B cell (primary cell): ENCODE results near the gene ADRM1. TPM values are rescaled to one million over a fixed set of nuclear protein-coding genes. Genes with fewer than 3 reads are reported as not detected.

ENCODE experiments used
- ATAC-seq: fragments of 200-7000 bp; cut with Tn5 transposase; one replicate; pipeline ENCODE4 v1.10.0; 2021; ENCODE audit warnings: low read depth, mild to moderate bottlenecking, moderate number of reproducible peaks, moderate library complexity
- CTCF ChIA-PET: fragments of 350-600 bp; sonication (Branson Sonifier 250); formaldehyde crosslinking; loops from one replicate; lab custom pipeline; 2021; ENCODE audit warnings: antibody characterized with exemption, inconsistent platforms; lab: Charles Lee
- POLR2A ChIA-PET: fragments of 350-600 bp; sonication (Branson Sonifier 250); formaldehyde crosslinking; loops from one replicate; lab custom pipeline; 2021; ENCODE audit warnings: antibody characterized with exemption; lab: Charles Lee
- DNase-seq: peaks from one replicate; pipeline ENCODE4 v3.0.0; 2013
- H2AFZ ChIP-seq: 2 replicates; pipeline ENCODE4 v1.6.1; 2012; ENCODE audit warnings: mild to moderate bottlenecking, low read depth, low read length; ENCODE audit not compliant: insufficient read depth, poor library complexity, severe bottlenecking
- H3K27ac ChIP-seq, 2 donors: 1 replicate in 1 of 2; 2 replicates in 1 of 2; pipeline ENCODE4 v1.5.1; 2012 to 2013; ENCODE audit warnings: low read length in 2 of 2, mild to moderate bottlenecking in 2 of 2, moderate library complexity in 1 of 2
- H3K27me3 ChIP-seq, 4 experiments: fragments of 200-600 bp in 1 of 4; sonication (generic) in 1 of 4; replicated peaks in 1 of 4; 1 replicate in 2 of 4; 2 replicates in 2 of 4; pipeline versions ENCODE4 v1.6.1 to v1.7.0; 2013 to 2016; ENCODE audit warnings: low read length in 3 of 4, mild to moderate bottlenecking in 2 of 4, mixed read lengths in 1 of 4, moderate library complexity in 1 of 4; ENCODE audit not compliant: insufficient read depth in 4 of 4, control insufficient read depth in 3 of 4; ENCODE audit errors: control extremely low read depth in 1 of 4
- H3K36me3 ChIP-seq, 2 experiments: replicated peaks in 1 of 2; 1 replicate in 1 of 2; 2 replicates in 1 of 2; pipeline versions ENCODE4 v1.6.1 to v1.7.1; 2013; ENCODE audit warnings: low read length in 1 of 2; ENCODE audit not compliant: insufficient read depth in 2 of 2, control insufficient read depth in 1 of 2; ENCODE audit errors: control extremely low read depth in 1 of 2, extremely low read depth in 1 of 2
- H3K4me1 ChIP-seq, 2 donors: fragments of 200-600 bp in 1 of 2; sonication (generic) in 1 of 2; 1 replicate in 1 of 2; 2 replicates in 1 of 2; pipeline versions ENCODE4 v1.5.1 to v1.6.1; 2013 to 2017; ENCODE audit warnings: low read length in 2 of 2; ENCODE audit not compliant: control insufficient read depth in 2 of 2, insufficient read depth in 2 of 2
- H3K4me2 ChIP-seq: replicated peaks from 2 replicates; pipeline ENCODE3; 2012; ENCODE audit warnings: mild to moderate bottlenecking, low read depth, low read length; ENCODE audit not compliant: poor library complexity, severe bottlenecking
- H3K4me3 ChIP-seq, 5 experiments: fragments of 200-600 bp in 1 of 5; sonication (generic) in 1 of 5; 1 replicate in 3 of 5; 2 replicates in 2 of 5; pipeline versions ENCODE4 v1.5.1 to v1.7.0; 2011 to 2016; ENCODE audit warnings: low read length in 4 of 5, mild to moderate bottlenecking in 4 of 5, low read depth in 2 of 5, control low read depth in 1 of 5, moderate library complexity in 1 of 5; ENCODE audit not compliant: insufficient read depth in 1 of 5; ENCODE audit errors: control extremely low read depth in 1 of 5, extremely low read depth in 1 of 5
- H3K79me2 ChIP-seq: fragments of 200-600 bp; sonication (generic); one replicate; pipeline ENCODE4 v1.6.0; 2016; ENCODE audit warnings: low read length; ENCODE audit not compliant: control insufficient read depth, insufficient read depth
- H3K9ac ChIP-seq: fragments of 200-600 bp; sonication (generic); 2 replicates; pipeline ENCODE4 v1.6.1; 2017; ENCODE audit warnings: mild to moderate bottlenecking, low read length, moderate library complexity
- H3K9me3 ChIP-seq, 3 donors: one replicate each; pipeline versions ENCODE4 v1.6.1 to v1.7.1; 2013; ENCODE audit warnings: low read length in 2 of 3; ENCODE audit not compliant: control insufficient read depth in 2 of 3, insufficient read depth in 1 of 3; ENCODE audit errors: control extremely low read depth in 1 of 3
- H4K20me1 ChIP-seq: 2 replicates; pipeline ENCODE4 v1.6.0; 2012; ENCODE audit warnings: mild to moderate bottlenecking, low read length; ENCODE audit not compliant: insufficient read depth, control insufficient read depth, poor library complexity, severe bottlenecking
- H3K27ac Mint-ChIP-seq: one replicate; pipeline ENCODE4 v1.8.0; 2021; ENCODE audit warnings: mixed read lengths
- H3K27me3 Mint-ChIP-seq: one replicate; pipeline ENCODE4 v1.8.0; 2021; ENCODE audit warnings: mixed read lengths
- H3K4me1 Mint-ChIP-seq: one replicate; pipeline ENCODE4 v1.8.0; 2021; ENCODE audit warnings: mixed read lengths
- H3K4me3 Mint-ChIP-seq: one replicate; pipeline ENCODE4 v1.8.0; 2021; ENCODE audit warnings: mixed read lengths
- H3K9me3 Mint-ChIP-seq: one replicate; pipeline ENCODE4 v1.8.0; 2022; ENCODE audit warnings: mixed read lengths; ENCODE audit not compliant: insufficient read depth
- EZH2 ChIP-seq: IDR thresholded peaks from 2 replicates; pipeline ENCODE4 v1.6.1; 2012; ENCODE audit warnings: borderline replicate concordance, low read depth, mild to moderate bottlenecking, moderate library complexity, low read length; ENCODE audit not compliant: insufficient read depth, poor library complexity, severe bottlenecking
- WGBS: methylation state at CpG from one replicate; pipeline ENCODE4 v1.1.5; 2013; ENCODE audit warnings: missing lambda C conversion rate; ENCODE audit not compliant: insufficient coverage; 5-methylcytosine and 5-hydroxymethylcytosine counted together
- intact Hi-C: fragments of 100-400 bp; cut with micrococcal nuclease; formaldehyde crosslinking; loops from one replicate; pipeline ENCODE4 v1.10.0; 2022
- polyA plus RNA-seq: library from polyadenylated mRNA; depleted of rRNA; stranded (reverse); fragments of >200 nt; gene quantifications from 2 replicates; pipeline ENCODE4 v1.2.3, GENCODE V29; 2012
- total RNA-seq, 2 donors: library from RNA; stranded (reverse); fragments of 120-200 nt in 1 of 2; gene quantifications; 1 replicate in 1 of 2; 2 replicates in 1 of 2; pipeline versions ENCODE4 v1.2.3 to v1.2.4, GENCODE V29; 2013 to 2022
- TF ChIP-seq, protein P1 (sequence below): fragments of 200-600 bp; IDR thresholded peaks from one replicate; pipeline ENCODE4 v1.8.0; 2022; ENCODE audit warnings: antibody characterized with exemption, mild to moderate bottlenecking

The ADRM1 gene
- total and polyA plus RNA-seq, 2 donors (not counting 1 experiment from before 2014, with no cell fraction given) = 73.9 to 87.2 TPM

DNA sequence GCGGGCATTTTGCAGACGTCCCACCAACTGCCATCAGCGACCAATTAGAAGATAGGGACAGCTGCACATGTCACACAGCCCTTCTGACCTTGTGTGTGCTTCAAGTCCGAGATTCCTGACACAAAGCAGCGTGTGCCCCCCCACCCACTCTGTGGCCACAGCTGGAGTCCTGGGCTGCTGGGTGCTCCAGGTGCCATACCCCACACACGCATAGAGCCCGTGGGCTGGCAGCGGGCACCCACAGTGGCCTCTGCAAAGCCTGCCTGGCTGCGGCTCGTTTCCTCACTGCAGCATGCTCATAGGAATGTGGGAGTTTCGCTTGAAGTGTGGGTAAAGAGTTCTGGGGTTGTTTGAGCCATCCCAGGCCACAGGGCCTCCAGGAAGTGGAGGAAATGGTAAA is 2.5 kb upstream of the ADRM1 start:
- Histone ChIP-seq H2AFZ (no peak overlapping the region), H3K27ac (no peak overlapping the region), H3K4me2 (no peak overlapping the region), H3K4me1 (peaks cover 15 to 30% of the 10 kb centered on the region in 2 donors), H3K9me3 (no peaks in the 10 kb centered on the region), H3K4me3 (no peak overlapping the region), H3K27me3 (no peaks in the 10 kb centered on the region), H3K9ac (no peak overlapping the region), H3K36me3 (peaks cover 0 to 27% of the 10 kb centered on the region in 2 experiments), H3K79me2 (peaks cover 24% of the 10 kb centered on the region), H4K20me1 (peaks cover 23% of the 10 kb centered on the region)
- Mint-ChIP-seq H3K9me3 (no peaks in the 10 kb centered on the region), H3K4me3 (no peak overlapping the region), H3K4me1 (peaks cover 22% of the 10 kb centered on the region), H3K27ac (no peak overlapping the region), H3K27me3 (no peaks in the 10 kb centered on the region)
- no peak for TF ChIP-seq EZH2
- TF ChIP-seq, protein P1, sequence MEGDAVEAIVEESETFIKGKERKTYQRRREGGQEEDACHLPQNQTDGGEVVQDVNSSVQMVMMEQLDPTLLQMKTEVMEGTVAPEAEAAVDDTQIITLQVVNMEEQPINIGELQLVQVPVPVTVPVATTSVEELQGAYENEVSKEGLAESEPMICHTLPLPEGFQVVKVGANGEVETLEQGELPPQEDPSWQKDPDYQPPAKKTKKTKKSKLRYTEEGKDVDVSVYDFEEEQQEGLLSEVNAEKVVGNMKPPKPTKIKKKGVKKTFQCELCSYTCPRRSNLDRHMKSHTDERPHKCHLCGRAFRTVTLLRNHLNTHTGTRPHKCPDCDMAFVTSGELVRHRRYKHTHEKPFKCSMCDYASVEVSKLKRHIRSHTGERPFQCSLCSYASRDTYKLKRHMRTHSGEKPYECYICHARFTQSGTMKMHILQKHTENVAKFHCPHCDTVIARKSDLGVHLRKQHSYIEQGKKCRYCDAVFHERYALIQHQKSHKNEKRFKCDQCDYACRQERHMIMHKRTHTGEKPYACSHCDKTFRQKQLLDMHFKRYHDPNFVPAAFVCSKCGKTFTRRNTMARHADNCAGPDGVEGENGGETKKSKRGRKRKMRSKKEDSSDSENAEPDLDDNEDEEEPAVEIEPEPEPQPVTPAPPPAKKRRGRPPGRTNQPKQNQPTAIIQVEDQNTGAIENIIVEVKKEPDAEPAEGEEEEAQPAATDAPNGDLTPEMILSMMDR = no peak
- WGBS = 96% methylated on average over 9 of the region's 11 CpGs
- DNase-seq (no peak), ATAC-seq (no peak)
- ChIA-PET CTCF (interaction anchor here (0.6 to 9.2 kb wide), 17 partner anchors 29 to 507 kb away, joined by 3 to 81 read pairs (median 4); partner anchors contain the start of gene RPS21), POLR2A (interaction anchor here (1.1 kb wide), 1 partner anchor 82 kb away, joined by 3 read pairs; no protein-coding TSS in a partner anchor)
- intact Hi-C loops = loop anchor here (5.0 to 10.0 kb wide), 4 partner anchors 118 to 507 kb away; partner anchors contain the start of genes MTG2 and SLCO4A1

GRCh38 chr20:62301111-62301668 is 1.6 kb upstream of the ADRM1 start:
- peaks cover 0 to 28% of the 10 kb centered on the region in 2 experiments for H3K36me3 ChIP-seq
- Mint-ChIP-seq H3K4me1 (peaks cover 26% of the 10 kb centered on the region), H3K27me3 (no peaks in the 10 kb centered on the region), H3K9me3 (no peaks in the 10 kb centered on the region), H3K4me3 (peak overlapping the region; percentile 61), H3K27ac (peak overlapping the region; percentile 53)
- H3K27me3 ChIP-seq = no peaks in the 10 kb centered on the region
- CTCF ChIA-PET = interaction anchor here (0.6 to 9.2 kb wide), 17 partner anchors 28 to 506 kb away, joined by 3 to 81 read pairs (median 5); partner anchors contain the start of gene RPS21
- H4K20me1 ChIP-seq = peaks cover 32% of the 10 kb centered on the region
- no peak for TF ChIP-seq EZH2
- TF ChIP-seq, protein P1 = no peak
- peaks cover 33% of the 10 kb centered on the region for H3K79me2 ChIP-seq
- POLR2A ChIA-PET = interaction anchor here (0.6 to 1.1 kb wide), 3 partner anchors 15 to 1340 kb away, joined by 3 read pairs; no protein-coding TSS in a partner anchor
- 85% methylated on average over 8 of the region's 11 CpGs for WGBS
- H3K4me3 ChIP-seq = no peak overlapping the region
- no peak for DNase-seq
- no peak overlapping the region for H3K27ac ChIP-seq
- H3K9me3 ChIP-seq = no peaks in the 10 kb centered on the region
- no peak overlapping the region for H3K4me2 ChIP-seq
- H3K4me1 ChIP-seq = peaks cover 15 to 34% of the 10 kb centered on the region in 2 donors
- intact Hi-C loops = loop anchor here (5.0 to 10.0 kb wide), 4 partner anchors 119 to 506 kb away; partner anchors contain the start of genes MTG2 and SLCO4A1
- no peak overlapping the region for H2AFZ ChIP-seq
- ATAC-seq = no peak
- H3K9ac ChIP-seq = no peak overlapping the region
